Neuron (in vitro differentiated cells): ENCODE measurements around the gene RIPK4.

Source experiments
- H2AFZ ChIP-seq: one replicate; pipeline ENCODE4 v1.6.1; 2013; ENCODE audit warnings: low read depth, mild to moderate bottlenecking, inconsistent platforms, low read length, moderate library complexity
- H3K27me3 ChIP-seq: one replicate; pipeline ENCODE4 v1.6.1; 2013; ENCODE audit warnings: low read length; ENCODE audit not compliant: insufficient read depth
- H3K36me3 ChIP-seq: one replicate; pipeline ENCODE4 v1.6.1; 2013; ENCODE audit warnings: low read length; ENCODE audit not compliant: insufficient read depth
- H3K4me1 ChIP-seq: one replicate; pipeline ENCODE4 v1.6.1; 2013; ENCODE audit warnings: low read length; ENCODE audit not compliant: insufficient read depth
- H3K4me3 ChIP-seq: 2 replicates; pipeline ENCODE4 v1.5.1; 2013; ENCODE audit warnings: mild to moderate bottlenecking, low read length, moderate library complexity
- H3K9me3 ChIP-seq: one replicate; pipeline ENCODE4 v1.6.1; 2013; ENCODE audit warnings: low read length

RIPK4 gene

DNA sequence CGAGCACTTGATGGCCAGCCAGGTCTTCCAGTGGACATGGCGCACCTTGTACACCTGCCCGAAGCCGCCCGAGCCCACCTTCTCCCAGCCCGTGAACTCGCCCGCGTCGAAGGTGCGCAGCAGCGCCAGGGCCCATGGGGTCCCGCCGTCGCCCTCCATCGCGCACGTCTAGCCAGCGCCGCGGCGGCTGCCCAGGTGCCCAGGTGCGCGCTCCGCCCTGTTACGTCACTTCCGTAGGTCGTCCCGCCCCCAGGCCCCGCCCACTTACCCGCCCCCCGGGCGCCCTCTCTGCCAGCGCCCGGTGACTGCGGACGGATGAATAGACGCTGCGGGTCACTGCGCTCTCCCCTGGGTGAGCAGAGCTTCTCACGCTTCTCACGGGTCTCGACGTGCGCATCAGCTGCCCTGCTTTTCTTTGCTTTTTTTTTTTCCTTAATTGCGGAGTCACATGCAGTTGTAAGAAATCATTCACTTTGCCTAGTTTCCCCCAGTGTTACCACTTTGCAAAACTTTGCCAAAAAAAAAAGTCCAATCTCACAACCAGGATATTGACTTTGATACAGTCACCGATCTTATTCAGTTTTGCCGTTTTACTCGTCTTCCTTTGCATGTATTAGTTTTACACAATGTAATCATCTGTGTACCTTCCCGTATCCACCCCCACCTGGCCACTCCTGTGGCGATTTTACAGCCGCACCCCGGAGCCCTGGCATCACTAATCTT, at the start of gene RIPK4:
Gene RIPK4 (minus strand): TSS at position 170 of the 723 bp plus-strand sequence. CDS start 11 bp downstream, at position 159.
- Histone ChIP-seq H3K27me3 (peaks cover 93% of the 10 kb centered on the region), H3K9me3 (peaks cover 14% of the 10 kb centered on the region), H3K36me3 (no peaks in the 10 kb centered on the region), H3K4me1 (peaks cover 14% of the 10 kb centered on the region), H3K4me3 (no peak within 1 kb of the TSS), H2AFZ (no peak within 1 kb of the TSS)

DNA sequence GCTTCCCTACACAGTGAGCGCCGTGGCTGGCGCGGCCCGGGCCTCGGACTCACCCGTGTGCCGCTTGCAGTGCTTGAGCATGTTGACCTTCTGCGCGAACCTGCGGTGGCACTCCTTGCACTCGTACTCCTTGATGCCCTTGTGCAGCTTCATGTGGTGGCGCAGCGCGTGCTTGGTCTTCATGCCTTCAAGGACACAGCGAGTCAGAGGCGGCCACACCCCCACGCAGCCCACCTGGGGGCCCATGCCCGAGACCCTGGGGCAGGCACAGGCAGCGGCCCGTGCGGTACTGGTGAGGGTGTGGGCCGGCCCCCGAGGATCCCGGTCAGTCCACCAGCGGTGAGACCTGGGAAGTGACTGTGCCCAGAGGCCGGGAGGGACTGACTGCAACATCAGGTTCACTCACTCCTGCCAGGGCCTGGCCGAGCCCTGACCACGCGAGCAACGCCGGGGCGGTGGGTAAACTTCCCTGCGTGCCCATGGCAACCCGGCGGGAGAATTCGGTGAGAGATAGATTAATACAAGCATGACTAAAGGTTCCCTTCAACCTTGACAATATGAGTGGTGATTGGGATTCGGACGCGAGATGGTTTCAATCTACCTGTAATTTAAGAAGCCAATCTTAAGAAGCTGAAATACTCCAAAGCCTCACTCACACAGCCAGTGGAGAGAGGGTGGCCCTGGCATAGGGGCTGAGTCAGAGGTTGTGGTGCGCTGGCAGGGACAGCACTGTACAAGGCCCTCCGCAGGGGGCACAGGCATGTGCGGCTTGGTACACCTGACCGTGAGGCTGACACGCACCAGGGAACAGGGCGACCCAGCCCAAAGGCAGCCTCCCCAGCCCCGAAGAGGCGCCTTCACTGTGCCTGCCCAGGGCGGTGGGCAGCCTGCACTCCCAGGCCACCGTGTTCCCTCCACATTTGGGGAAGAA, 49.1 kb upstream of the RIPK4 start:
- H3K9me3 ChIP-seq = no peaks in the 10 kb centered on the region
- no peaks in the 10 kb centered on the region for H3K27me3 ChIP-seq
- H3K4me3 ChIP-seq = no peak overlapping the region
- peaks cover 6% of the 10 kb centered on the region for H3K36me3 ChIP-seq
- H3K4me1 ChIP-seq = no peaks in the 10 kb centered on the region
- H2AFZ ChIP-seq = no peak overlapping the region

DNA sequence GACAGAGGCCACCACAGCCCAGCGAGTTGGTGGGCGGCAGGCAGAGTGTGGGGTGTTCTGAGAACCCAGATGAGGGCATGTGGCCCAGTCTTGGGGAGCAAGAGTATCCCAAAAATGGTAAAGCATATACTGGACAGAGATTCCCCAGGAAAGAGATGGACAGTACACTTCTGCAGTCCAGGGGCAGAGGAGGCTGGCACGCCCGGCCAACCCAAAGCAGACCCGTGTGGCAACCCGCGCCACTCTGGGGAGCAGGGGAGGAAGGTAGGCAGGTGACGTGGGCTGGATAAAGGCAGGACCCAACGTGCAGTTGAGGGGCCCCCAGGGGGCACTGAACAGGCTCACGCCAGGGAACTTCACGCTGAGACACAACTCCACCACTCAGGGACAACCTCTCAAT, 46.4 kb upstream of the RIPK4 start:
- Histone ChIP-seq H3K36me3 (peaks cover 14% of the 10 kb centered on the region), H3K4me1 (no peaks in the 10 kb centered on the region), H3K9me3 (no peaks in the 10 kb centered on the region), H3K27me3 (no peaks in the 10 kb centered on the region), H2AFZ (no peak overlapping the region), H3K4me3 (no peak overlapping the region)

DNA sequence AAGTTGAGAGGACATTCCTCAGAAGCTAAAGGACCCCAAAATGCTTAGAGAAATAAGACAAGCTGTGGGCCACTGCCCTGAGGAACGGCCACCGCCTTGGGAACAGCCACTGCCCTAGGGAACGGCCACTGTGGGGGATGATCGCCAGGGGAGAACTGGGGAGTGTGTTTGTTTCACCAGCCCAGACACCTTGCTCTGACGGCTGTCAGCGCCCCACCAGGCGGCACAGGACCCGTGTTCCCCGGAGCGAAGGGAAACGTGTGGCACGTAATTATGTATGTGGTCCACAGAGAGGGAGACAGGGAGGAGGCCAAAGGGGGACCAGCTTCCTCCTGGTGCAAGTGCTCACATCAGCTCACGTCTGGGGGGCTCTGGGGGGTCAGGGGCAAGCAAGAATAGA, 45.8 kb upstream of the RIPK4 start:
- no peaks in the 10 kb centered on the region for H3K4me1 ChIP-seq
- no peak overlapping the region for H2AFZ ChIP-seq
- no peak overlapping the region for H3K4me3 ChIP-seq
- H3K27me3 ChIP-seq = no peaks in the 10 kb centered on the region
- peaks cover 14% of the 10 kb centered on the region for H3K36me3 ChIP-seq
- no peaks in the 10 kb centered on the region for H3K9me3 ChIP-seq

DNA sequence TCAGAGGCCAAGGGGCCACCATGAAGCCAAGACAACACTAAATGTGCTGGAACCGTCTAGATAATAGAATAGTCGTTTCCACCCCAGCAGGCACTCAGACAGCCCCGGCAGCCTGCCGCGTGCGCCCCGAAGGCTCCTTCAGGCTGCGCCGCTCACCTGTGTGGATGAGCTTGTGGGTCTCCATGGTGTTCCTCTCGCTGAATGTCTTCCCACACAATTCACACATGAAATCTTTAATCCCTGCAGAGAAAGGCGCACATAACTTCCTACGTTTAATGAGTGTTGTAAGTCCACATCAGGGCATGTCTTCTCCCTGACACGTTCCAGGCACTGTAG, 43.7 kb upstream of the RIPK4 start:
- Histone ChIP-seq H2AFZ (no peak overlapping the region), H3K4me3 (no peak overlapping the region), H3K36me3 (peaks cover 14% of the 10 kb centered on the region), H3K27me3 (no peaks in the 10 kb centered on the region), H3K9me3 (peaks cover 4% of the 10 kb centered on the region), H3K4me1 (no peaks in the 10 kb centered on the region)

DNA sequence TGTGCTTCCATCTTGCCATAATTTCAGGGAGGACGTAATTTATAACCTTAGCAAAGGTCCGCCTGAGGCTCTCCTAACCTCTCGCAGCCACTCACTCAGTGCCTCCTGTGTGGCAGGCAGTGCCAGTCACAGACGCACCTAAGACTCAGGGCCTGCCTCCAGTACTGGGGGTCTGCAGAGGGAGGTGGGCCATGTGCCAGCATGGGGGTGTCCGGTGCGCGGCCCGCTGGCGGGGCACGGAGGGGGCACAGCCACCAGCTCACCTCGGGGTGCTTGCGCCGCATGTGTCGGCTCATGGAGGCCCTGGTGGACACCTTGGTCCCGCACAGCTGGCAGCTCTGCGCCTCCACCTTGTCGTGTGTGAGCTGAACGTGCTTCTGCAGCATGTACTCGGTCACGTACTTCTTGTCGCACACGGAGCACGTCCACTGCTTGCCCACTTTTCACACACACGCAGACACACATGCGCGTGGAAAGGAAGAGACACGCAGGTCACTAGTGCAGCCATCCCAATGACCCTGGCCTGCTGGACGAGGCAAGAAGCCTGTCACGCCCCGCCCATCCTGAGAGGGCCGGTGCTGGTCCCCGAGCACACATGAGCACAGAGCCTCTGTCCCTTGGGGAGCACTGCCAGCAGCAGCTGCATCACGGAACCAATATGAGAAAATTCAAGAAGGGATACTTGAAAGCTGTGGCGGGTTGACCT, 43.2 kb upstream of the RIPK4 start:
- Histone ChIP-seq H2AFZ (no peak overlapping the region), H3K9me3 (peaks cover 4% of the 10 kb centered on the region), H3K36me3 (peaks cover 14% of the 10 kb centered on the region), H3K27me3 (no peaks in the 10 kb centered on the region), H3K4me1 (no peaks in the 10 kb centered on the region), H3K4me3 (no peak overlapping the region)

DNA sequence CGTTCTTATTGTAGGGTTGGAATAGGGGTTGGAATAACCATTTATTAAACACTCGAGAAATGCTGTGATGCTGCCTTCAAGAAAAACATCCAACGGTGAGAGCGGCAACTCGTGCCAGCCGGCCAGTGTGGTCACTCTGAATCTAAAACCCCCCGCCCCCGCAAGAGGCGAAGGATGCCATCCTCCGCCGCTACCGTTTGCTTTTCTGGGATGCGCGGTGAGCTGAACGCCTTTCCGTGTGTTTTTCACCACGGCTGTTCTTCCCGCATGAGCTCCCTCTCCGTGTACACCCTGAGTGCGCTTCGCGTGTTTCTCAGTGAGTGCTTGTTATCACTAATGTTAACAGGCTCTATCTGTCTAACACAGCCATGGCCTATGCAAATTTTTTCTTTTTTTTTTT, 42.0 kb upstream of the RIPK4 start:
- peaks cover 4% of the 10 kb centered on the region for H3K9me3 ChIP-seq
- no peaks in the 10 kb centered on the region for H3K4me1 ChIP-seq
- H3K36me3 ChIP-seq = peaks cover 14% of the 10 kb centered on the region
- H2AFZ ChIP-seq = no peak overlapping the region
- no peak overlapping the region for H3K4me3 ChIP-seq
- no peaks in the 10 kb centered on the region for H3K27me3 ChIP-seq

DNA sequence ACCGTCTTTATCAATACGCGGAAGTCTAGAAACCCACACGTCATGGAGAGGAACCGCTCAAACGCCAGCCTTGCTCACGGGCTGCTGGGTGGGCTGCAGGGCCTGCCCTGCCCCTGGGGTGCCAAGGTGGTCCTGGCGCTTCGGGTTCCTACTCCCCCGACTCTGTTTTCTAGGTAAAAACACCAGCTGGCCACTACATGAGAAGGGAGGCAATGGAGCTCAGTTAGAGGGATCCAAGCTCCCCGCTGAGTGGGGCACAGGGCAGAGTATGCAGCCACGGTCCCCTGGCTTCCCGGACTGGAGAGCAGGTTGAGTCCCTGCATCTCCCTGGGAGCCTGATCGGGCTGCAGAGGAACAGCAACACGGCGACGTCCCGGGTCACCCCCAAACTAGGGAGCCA, 41.2 kb upstream of the RIPK4 start:
- peaks cover 9% of the 10 kb centered on the region for H3K36me3 ChIP-seq
- H2AFZ ChIP-seq = no peak overlapping the region
- peaks cover 4% of the 10 kb centered on the region for H3K9me3 ChIP-seq
- H3K4me3 ChIP-seq = no peak overlapping the region
- no peaks in the 10 kb centered on the region for H3K27me3 ChIP-seq
- H3K4me1 ChIP-seq = no peaks in the 10 kb centered on the region

DNA sequence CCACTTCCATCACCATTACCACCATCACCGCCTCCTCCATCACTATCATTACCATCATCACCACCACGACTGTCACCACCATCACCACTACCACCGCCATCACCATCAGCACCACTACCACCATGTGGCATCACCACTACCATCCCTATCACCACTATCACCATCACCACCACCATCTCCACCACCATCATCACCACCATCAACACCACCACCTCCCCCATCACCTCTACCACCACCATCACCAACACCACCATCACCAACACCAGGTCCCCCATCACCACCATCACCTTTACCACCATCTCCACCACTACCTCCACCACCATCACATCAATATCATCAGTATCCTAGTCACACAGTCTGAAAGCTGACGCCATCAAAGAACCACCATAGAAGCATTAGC, 39.9 kb upstream of the RIPK4 start:
- H2AFZ ChIP-seq = no peak overlapping the region
- no peak overlapping the region for H3K4me3 ChIP-seq
- H3K9me3 ChIP-seq = peaks cover 4% of the 10 kb centered on the region
- H3K36me3 ChIP-seq = peaks cover 7% of the 10 kb centered on the region
- H3K27me3 ChIP-seq = no peaks in the 10 kb centered on the region
- no peaks in the 10 kb centered on the region for H3K4me1 ChIP-seq

DNA sequence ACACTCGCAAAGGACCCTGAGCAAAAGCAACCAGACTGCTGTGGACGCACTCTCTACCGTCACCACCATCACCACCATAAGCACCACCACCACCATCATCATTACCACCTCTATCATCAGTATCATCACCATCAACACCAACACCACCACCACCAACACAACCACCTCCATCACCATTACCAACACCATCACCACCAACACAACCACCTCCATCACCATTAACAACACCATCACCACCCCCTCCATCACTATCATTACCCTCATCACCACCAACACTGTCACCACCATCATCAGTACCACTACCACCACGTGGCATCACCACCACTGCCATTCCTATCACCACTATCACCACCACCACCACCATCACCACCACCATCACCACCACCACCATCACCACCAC, 38.8 kb upstream of the RIPK4 start:
- Histone ChIP-seq H3K36me3 (peaks cover 14% of the 10 kb centered on the region), H3K4me1 (no peaks in the 10 kb centered on the region), H3K9me3 (peaks cover 4% of the 10 kb centered on the region), H2AFZ (no peak overlapping the region), H3K4me3 (no peak overlapping the region), H3K27me3 (no peaks in the 10 kb centered on the region)

DNA sequence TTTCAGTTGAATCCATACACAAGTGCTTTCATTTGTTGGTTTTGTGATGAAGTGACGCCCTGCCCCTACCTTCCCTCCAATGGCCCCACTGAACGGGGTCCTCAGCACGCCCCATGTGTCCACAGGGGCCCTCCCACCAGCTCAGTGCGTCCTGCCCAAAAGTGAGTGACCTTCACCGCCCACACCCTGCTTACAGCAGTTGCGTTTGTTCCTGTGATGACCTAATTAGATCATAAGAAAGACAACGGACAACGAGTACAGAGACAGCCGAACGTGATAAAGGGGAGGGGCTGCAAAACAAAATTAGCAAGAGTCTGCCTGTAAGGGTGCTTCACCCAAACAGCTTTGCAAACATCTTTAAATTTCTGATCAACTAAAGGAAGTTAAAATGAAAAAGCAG, 38.2 kb upstream of the RIPK4 start:
- Histone ChIP-seq H2AFZ (no peak overlapping the region), H3K9me3 (peaks cover 4% of the 10 kb centered on the region), H3K27me3 (no peaks in the 10 kb centered on the region), H3K4me1 (no peaks in the 10 kb centered on the region), H3K4me3 (no peak overlapping the region), H3K36me3 (peaks cover 14% of the 10 kb centered on the region)

DNA sequence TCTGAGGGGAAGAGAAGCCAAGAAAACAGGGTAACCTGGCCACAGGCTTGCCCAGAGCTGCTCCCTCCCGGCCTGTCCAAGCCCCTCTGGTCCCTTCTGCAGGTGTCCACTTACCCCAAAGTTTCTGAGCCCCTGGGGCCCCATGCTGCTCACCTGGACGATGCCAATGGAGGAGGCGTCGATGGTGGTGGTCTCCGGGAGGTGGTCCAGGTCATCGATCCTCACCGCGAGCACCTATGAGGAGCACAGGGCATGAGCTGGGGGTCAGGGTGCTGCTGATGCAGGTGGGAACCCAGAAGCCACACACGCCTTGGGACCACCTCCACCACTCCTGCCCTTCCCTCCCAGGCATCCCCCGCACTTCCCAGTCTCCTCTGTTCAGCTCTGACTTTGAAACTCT, 37.5 kb upstream of the RIPK4 start:
- peaks cover 4% of the 10 kb centered on the region for H3K9me3 ChIP-seq
- H3K36me3 ChIP-seq = peaks cover 17% of the 10 kb centered on the region
- no peak overlapping the region for H2AFZ ChIP-seq
- no peak overlapping the region for H3K4me3 ChIP-seq
- H3K27me3 ChIP-seq = no peaks in the 10 kb centered on the region
- no peaks in the 10 kb centered on the region for H3K4me1 ChIP-seq

DNA sequence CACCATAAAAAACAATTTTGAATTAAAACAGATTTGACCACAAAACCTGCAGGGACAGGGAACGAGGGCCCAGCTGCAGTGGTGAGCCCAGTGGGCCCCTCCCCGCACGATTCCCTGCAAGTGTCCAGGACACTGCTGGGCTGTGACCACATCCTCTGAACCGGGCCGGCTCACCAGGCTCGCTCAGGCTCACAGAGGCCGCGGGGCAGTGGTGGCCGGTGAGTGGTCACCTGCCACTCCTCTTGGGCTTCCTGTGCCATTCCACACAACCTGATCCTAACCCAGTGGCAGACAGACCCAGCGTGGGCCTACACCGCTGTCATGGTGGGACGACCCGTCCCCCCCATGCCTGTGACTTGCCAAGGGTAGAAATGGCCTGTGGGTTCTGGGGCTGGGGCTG, 36.5 kb upstream of the RIPK4 start:
- Histone ChIP-seq H3K4me3 (no peak overlapping the region), H2AFZ (no peak overlapping the region), H3K36me3 (peaks cover 23% of the 10 kb centered on the region), H3K27me3 (no peaks in the 10 kb centered on the region), H3K4me1 (no peaks in the 10 kb centered on the region), H3K9me3 (peaks cover 4% of the 10 kb centered on the region)
